H1 (cell line): ENCODE results near the gene AFG1L.

ENCODE experiments used
- CBX5 ChIP-seq: fragments of 300-800, 300-1000 bp; sonication (generic); IDR thresholded peaks from 2 replicates; pipeline ENCODE4 v1.7.1; 2016; ENCODE audit warnings: antibody characterized with exemption, low read length, low read depth
- CEBPB ChIP-seq: IDR thresholded peaks from 2 replicates; pipeline ENCODE4 v1.6.1; 2012; ENCODE audit warnings: low read depth, low read length
- CTCF ChIP-seq, 3 experiments: IDR thresholded peaks; 1 replicate in 2 of 3; 2 replicates in 1 of 3; pipeline versions ENCODE4 v1.5.1 to v1.6.1; 2011; ENCODE audit warnings: low read length in 3 of 3, mild to moderate bottlenecking in 3 of 3, inconsistent platforms in 2 of 3, low read depth in 1 of 3, moderate library complexity in 1 of 3; ENCODE audit not compliant: insufficient read depth in 1 of 3; ENCODE audit errors: control extremely low read depth in 1 of 3
- EGR1 ChIP-seq: IDR thresholded peaks from 2 replicates; pipeline ENCODE4 v1.6.1; 2011; ENCODE audit warnings: low read depth, low read length, borderline replicate concordance
- EP300 ChIP-seq, 2 experiments: IDR thresholded peaks; 1 replicate in 1 of 2; 2 replicates in 1 of 2; pipeline ENCODE4 v1.6.1; 2011 to 2012; ENCODE audit warnings: low read depth in 2 of 2, low read length in 2 of 2, mild to moderate bottlenecking in 2 of 2, borderline replicate concordance in 1 of 2, inconsistent platforms in 1 of 2, moderate library complexity in 1 of 2
- MAFK ChIP-seq: IDR thresholded peaks from 2 replicates; pipeline ENCODE4 v1.6.1; 2012; ENCODE audit warnings: low read depth, mild to moderate bottlenecking, improper control_type of control experiment, low read length
- MAX ChIP-seq: IDR thresholded peaks from 2 replicates; pipeline ENCODE4 v1.6.1; 2012; ENCODE audit warnings: inconsistent platforms
- NRF1 ChIP-seq: IDR thresholded peaks from 2 replicates; pipeline ENCODE4 v1.6.1; 2011; ENCODE audit warnings: mild to moderate bottlenecking, low read depth, low read length, improper control_type of control experiment
- POLR2A ChIP-seq, 2 experiments: IDR thresholded peaks; 1 replicate in 1 of 2; 2 replicates in 1 of 2; pipeline ENCODE4 v1.6.1; 2011; ENCODE audit warnings: low read depth in 2 of 2, low read length in 2 of 2, mild to moderate bottlenecking in 2 of 2; ENCODE audit errors: control extremely low read depth in 1 of 2
- SP1 ChIP-seq: IDR thresholded peaks from 2 replicates; pipeline ENCODE4 v1.6.1; 2011; ENCODE audit warnings: low read depth, low read length
- SUZ12 ChIP-seq: fragments of 200-600 bp; sonication (generic); IDR thresholded peaks from 2 replicates; pipeline ENCODE4 v1.6.1; 2012; ENCODE audit warnings: mild to moderate bottlenecking, inconsistent platforms, low read length, moderate library complexity, mixed read lengths
- YY1 ChIP-seq: IDR thresholded peaks from 2 replicates; pipeline ENCODE4 v1.6.1; 2011; ENCODE audit warnings: low read depth, mild to moderate bottlenecking, low read length

- TF ChIP-seq CTCF (IDR thresholded peaks at IDR 0.05; ENCODE audit: control extremely low read depth in 1 of 3, insufficient read depth in 1 of 3, low read depth in 1 of 3, low read length in 3 of 3) (no peak), SUZ12 (no peak), SP1 (no peak), MAX (no peak), MAFK (no peak), EGR1 (no peak), NRF1 (no peak), CEBPB (no peak), POLR2A (IDR thresholded peaks at IDR 0.05; ENCODE audit: control extremely low read depth in 1 of 2, low read depth in 2 of 2, low read length in 2 of 2) (no peak), EP300 (IDR thresholded peaks at IDR 0.05; ENCODE audit: borderline replicate concordance in 1 of 2, low read depth in 2 of 2, low read length in 2 of 2) (no peak), CBX5 (no peak), YY1 (no peak)
Observed at GRCh38 chr6:108365478-108365877, 70.6 kb downstream of the AFG1L start.
